K562 (cell line): Measurements from ENCODE around the gene GLIS1. TPM values are rescaled to one million over a fixed set of nuclear protein-coding genes. Genes with fewer than 3 reads are reported as not detected.

Experiments used
- ATAC-seq: fragments of 200-7000 bp; cut with Tn5 transposase; 3 replicates; pipeline ENCODE4 v1.9.1; 2020; ENCODE audit warnings: moderate library complexity
- BruUV-seq: library from RNA; stranded (reverse); fragments of 400-500 nt; replicated peaks from 2 replicates; lab custom pipeline; 2021; lab: Mats Ljungman, UMichigan
- CTCF ChIA-PET: fragments of 300-600 bp; formaldehyde crosslinking; extraction: SDS; loops from one replicate; lab custom pipeline; 2021; ENCODE audit warnings: low intra/inter-chr PET ratio; lab: Yijun Ruan, JAX
- POLR2A ChIA-PET: fragments of 300-600, 350-650 bp; sonication (Branson Sonifier 250); formaldehyde crosslinking; extraction: SDS; loops from one replicate; lab custom pipeline; 2021; ENCODE audit warnings: antibody characterized with exemption, inconsistent platforms; lab: Yijun Ruan, JAX
- DNase-seq, 4 experiments: peaks; one replicate each; pipeline versions ENCODE4 v3.0.0 to v3.0.0-alpha.2; 2011 to 2018; ENCODE audit warnings: low spot score in 3 of 4, mixed read lengths in 3 of 4; ENCODE audit errors: extremely low read depth in 1 of 4
- FAIRE-seq: peaks from 2 replicates; lab custom pipeline; 2011; peaks lifted over from hg19 to GRCh38; lab: Jason Lieb, UNC
- H2AFZ ChIP-seq: 2 replicates; pipeline ENCODE4 v1.6.0; 2011; ENCODE audit warnings: low read depth, low read length, control low read depth, inconsistent platforms
- H3K27ac ChIP-seq: fragments of 200-600 bp; 3 replicates; pipeline ENCODE4 v1.8.0; 2011; ENCODE audit warnings: low read depth, mild to moderate bottlenecking, control low read depth, inconsistent platforms, low read length, moderate library complexity, mixed read lengths; ENCODE audit errors: extremely low read depth
- H3K27me3 ChIP-seq, 2 experiments: fragments of 300-600 bp in 1 of 2; 2 replicates in 1 of 2; 3 replicates in 1 of 2; pipeline versions ENCODE4 v1.6.0 to v1.8.0; 2011; ENCODE audit warnings: inconsistent platforms in 2 of 2, low read length in 2 of 2, mild to moderate bottlenecking in 1 of 2, mixed read lengths in 1 of 2, moderate library complexity in 1 of 2; ENCODE audit not compliant: control insufficient read depth in 2 of 2, insufficient read depth in 2 of 2
- H3K36me3 ChIP-seq: fragments of 300-600 bp; 3 replicates; pipeline ENCODE4 v1.8.0; 2011; ENCODE audit warnings: mild to moderate bottlenecking, low read length, inconsistent platforms; ENCODE audit not compliant: control insufficient read depth, insufficient read depth
- H3K4me1 ChIP-seq, 2 experiments: fragments of 200-600 bp in 1 of 2; replicated peaks in 1 of 2; 2 replicates in 1 of 2; 3 replicates in 1 of 2; pipeline versions ENCODE4 v1.5.1 to v1.8.0; 2011; ENCODE audit warnings: inconsistent platforms in 2 of 2, low read length in 2 of 2, mild to moderate bottlenecking in 1 of 2, mixed read lengths in 1 of 2, moderate library complexity in 1 of 2; ENCODE audit not compliant: control insufficient read depth in 2 of 2, insufficient read depth in 2 of 2
- H3K4me2 ChIP-seq: 2 replicates; pipeline ENCODE4 v1.6.1; 2011; ENCODE audit warnings: low read length, control low read depth, inconsistent platforms, mixed read lengths; ENCODE audit not compliant: insufficient read depth
- H3K4me3 ChIP-seq: fragments of 200-600 bp; sonication (generic), shearing (Covaris generic); 2 replicates; pipeline ENCODE4 v1.5.1; 2016; ENCODE audit warnings: control low read depth, inconsistent platforms
- H3K79me2 ChIP-seq: fragments of 200-600 bp; 3 replicates; pipeline ENCODE4 v1.8.0; 2011; ENCODE audit warnings: low read length, inconsistent platforms; ENCODE audit not compliant: control insufficient read depth, insufficient read depth
- H3K9ac ChIP-seq, 2 experiments: 2 replicates each; pipeline versions ENCODE4 v1.6.0 to v1.6.1; 2011; ENCODE audit warnings: low read depth in 2 of 2, low read length in 2 of 2, control low read depth in 1 of 2, inconsistent platforms in 1 of 2, mild to moderate bottlenecking in 1 of 2, mixed read lengths in 1 of 2; ENCODE audit not compliant: insufficient read depth in 1 of 2
- H3K9me1 ChIP-seq: one replicate; pipeline ENCODE4 v1.6.0; 2011; ENCODE audit warnings: inconsistent platforms, mild to moderate bottlenecking, low read length, moderate library complexity; ENCODE audit not compliant: control insufficient read depth, insufficient read depth
- H3K9me3 ChIP-seq: replicated peaks from 2 replicates; pipeline ENCODE4 v1.5.1; 2011; ENCODE audit warnings: low read depth, low read length, inconsistent platforms; ENCODE audit not compliant: control insufficient read depth, insufficient read depth
- H4K20me1 ChIP-seq: replicated peaks from 2 replicates; pipeline ENCODE4 v1.6.1; 2011; ENCODE audit warnings: low read length, inconsistent platforms, mixed read lengths; ENCODE audit not compliant: control insufficient read depth, insufficient read depth
- ELF2 ChIP-seq: fragments of 250-450 bp; sonication (Bioruptor Pico); IDR thresholded peaks from 2 replicates; pipeline ENCODE4 v1.5.0; 2021; ENCODE audit warnings: mild to moderate bottlenecking
- ETV5 ChIP-seq: sonication (generic); formaldehyde crosslinking; IDR thresholded peaks from 2 replicates; pipeline ENCODE4 v1.4.0; 2020; ENCODE audit warnings: low read depth, mild to moderate bottlenecking, missing genetic modification reagents
- GABPB1 ChIP-seq: sonication (generic); formaldehyde crosslinking; IDR thresholded peaks from 2 replicates; pipeline ENCODE4 v1.8.0; 2022; ENCODE audit warnings: mild to moderate bottlenecking, missing genetic modification reagents
- GATA2 ChIP-seq: sonication (generic); formaldehyde crosslinking; IDR thresholded peaks from 2 replicates; pipeline ENCODE4 v1.4.0; 2020; ENCODE audit warnings: mild to moderate bottlenecking, missing genetic modification reagents
- HMG20B ChIP-seq: fragments of 250-450 bp; sonication (Bioruptor Pico); IDR thresholded peaks from 2 replicates; pipeline ENCODE4 v1.5.0; 2021; ENCODE audit warnings: mild to moderate bottlenecking
- JUN ChIP-seq, 2 experiments: sonication (generic) in 1 of 2; formaldehyde crosslinking in 1 of 2; IDR thresholded peaks; 2 replicates each; pipeline versions ENCODE4 v1.6.1 to v1.8.0; 2012 to 2022; ENCODE audit warnings: borderline replicate concordance in 2 of 2, mild to moderate bottlenecking in 2 of 2, improper control_type of control experiment in 1 of 2, low read depth in 1 of 2, low read length in 1 of 2, missing genetic modification reagents in 1 of 2
- JUND ChIP-seq, 2 experiments: IDR thresholded peaks; 2 replicates in 1 of 2; 3 replicates in 1 of 2; pipeline ENCODE4 v1.6.1; 2011; ENCODE audit warnings: borderline replicate concordance in 2 of 2, low read depth in 2 of 2, low read length in 2 of 2, improper control_type of control experiment in 1 of 2, missing biosample characterization in 1 of 2, missing genetic modification characterization in 1 of 2, missing genetic modification reagents in 1 of 2
- KLF16 ChIP-seq: IDR thresholded peaks from 2 replicates; pipeline ENCODE4 v1.6.1; 2016; ENCODE audit warnings: antibody characterized with exemption
- KLF6 ChIP-seq: fragments of 250-450 bp; sonication (Bioruptor Pico); IDR thresholded peaks from 2 replicates; pipeline ENCODE4 v1.4.0; 2020; ENCODE audit warnings: mild to moderate bottlenecking, moderate library complexity, borderline replicate concordance
- PPARD ChIP-seq: fragments of 250-450 bp; sonication (Bioruptor Pico); IDR thresholded peaks from 2 replicates; pipeline ENCODE4 v1.8.0; 2022; ENCODE audit warnings: inconsistent platforms, mild to moderate bottlenecking, moderate library complexity
- SMC3 ChIP-seq: conservative IDR thresholded peaks from 2 replicates; pipeline ENCODE4 v1.6.1; 2011; ENCODE audit warnings: low read depth, low read length, improper control_type of control experiment; ENCODE audit not compliant: insufficient read depth
- WHSC1 ChIP-seq: IDR thresholded peaks from one replicate; pipeline ENCODE4 v1.6.1; 2012; ENCODE audit warnings: low read length, control low read depth, inconsistent platforms
- XRCC5 ChIP-seq: fragments of 200-400 bp; formaldehyde crosslinking; IDR thresholded peaks from 2 replicates; pipeline ENCODE4 v1.6.1; 2017; ENCODE audit warnings: low read depth, mild to moderate bottlenecking, low read length
- WGBS: fragments of 100-300 bp; shearing (Covaris generic); methylation state at CpG from one replicate; pipeline ENCODE4 v1.1.6; 2016; ENCODE audit warnings: low coverage, mixed read lengths; ENCODE audit not compliant: insufficient coverage; ENCODE audit errors: missing lambda C conversion rate; 5-methylcytosine and 5-hydroxymethylcytosine counted together
- in situ Hi-C: fragments of 300-500 bp; cut with MboI; formaldehyde crosslinking; loops from 4 replicates; pipeline ENCODE4 v1.15.0; 2018; ENCODE audit warnings: inconsistent platforms, mixed read lengths
- intact Hi-C: fragments of 100-400 bp; cut with micrococcal nuclease; formaldehyde crosslinking; loops from 2 replicates; pipeline ENCODE4 v1.14.2; 2022
- polyA plus RNA-seq, 8 experiments: library from polyadenylated mRNA; depleted of rRNA in 4 of 8; stranded (reverse) in 5 of 8; unstranded in 3 of 8; fragments of >200 nt; fragmentation: Nextera tagmentation in 2 of 8; fragmentation: Illumina TruSeq in 1 of 8; extraction: Ambion mirVana in 2 of 8; extraction: Trizol in 1 of 8; gene quantifications; 2 replicates each; pipeline versions ENCODE4 v1.2.1 to v1.2.3, GENCODE V29; 2011 to 2014; ENCODE audit warnings: inconsistent platforms in 1 of 8, missing spikeins in 1 of 8
- total RNA-seq, 7 experiments: library from RNA; depleted of rRNA in 6 of 7; stranded (reverse); fragments of >200 nt in 6 of 7; fragmentation: Illumina TruSeq in 2 of 7; extraction: Trizol in 2 of 7; gene quantifications; 2 replicates each; pipeline versions ENCODE4 v1.2.1 to v1.2.3, GENCODE V29; 2011 to 2021; ENCODE audit warnings: low replicate concordance in 1 of 7

GLIS1 gene
- total and polyA plus RNA-seq, 9 of the 15 experiments (the other 6 are each of a cell fraction or from before 2014, with no cell fraction given) = not detected

GRCh38 chr1:53716150-53716549, 22.8 kb downstream of the GLIS1 start:
- TF ChIP-seq GABPB1 (CRISPR knock-in tag) (no peak), KLF16 (no peak)
- Histone ChIP-seq H3K27me3 (peaks cover 14 to 52% of the 10 kb centered on the region in 2 experiments), H3K4me3 (no peak overlapping the region), H3K9ac (no peak overlapping the region), H3K9me3 (no peaks in the 10 kb centered on the region), H3K4me1 (no peaks in the 10 kb centered on the region), H4K20me1 (no peaks in the 10 kb centered on the region; the same call in 1 of the 2 replicates), H3K27ac (no peak overlapping the region), H3K4me2 (no peak overlapping the region), H3K36me3 (no peaks in the 10 kb centered on the region), H3K79me2 (no peaks in the 10 kb centered on the region), H2AFZ (no peak overlapping the region), H3K9me1 (no peaks in the 10 kb centered on the region)
- no peak for DNase-seq
- intact Hi-C loops = no loop called here
- CTCF ChIA-PET = interaction anchor here (0.6 to 1.6 kb wide), 2 partner anchors 38 to 1095 kb away, joined by 3 to 8 read pairs; no protein-coding TSS in a partner anchor
- WGBS = 1% methylated on average over 5 of the region's 5 CpGs
- in situ Hi-C loops = no loop called here
- POLR2A ChIA-PET = interaction anchor here (0.6 to 1.6 kb wide), 6 partner anchors 8 to 308 kb away, joined by 3 to 5 read pairs (median 4); no protein-coding TSS in a partner anchor
- no peak for ATAC-seq
- BruUV-seq = no TSS peak
- no peak for FAIRE-seq

- Histone ChIP-seq H3K27ac (no peak overlapping the region), H3K36me3 (no peaks in the 10 kb centered on the region), H3K4me2 (no peak overlapping the region), H3K4me1 (no peaks in the 10 kb centered on the region), H3K9ac (no peak overlapping the region), H3K4me3 (no peak overlapping the region), H3K27me3 (peaks cover 19 to 58% of the 10 kb centered on the region in 2 experiments), H2AFZ (peak overlapping the region; percentile 56; the same call in 1 of the 2 replicates), H3K79me2 (no peaks in the 10 kb centered on the region), H3K9me1 (no peaks in the 10 kb centered on the region), H4K20me1 (no peaks in the 10 kb centered on the region; the same call in 1 of the 2 replicates), H3K9me3 (no peaks in the 10 kb centered on the region)
- POLR2A ChIA-PET = interaction anchor here (0.6 to 1.6 kb wide), 6 partner anchors 9 to 307 kb away, joined by 3 to 5 read pairs (median 4); no protein-coding TSS in a partner anchor
- WGBS = under 1% methylated on average over 11 of the region's 11 CpGs
- intact Hi-C loops = loop anchor here (1.0 kb wide), 1 partner anchor 39 kb away; no protein-coding TSS in a partner anchor
- in situ Hi-C loops = no loop called here
- BruUV-seq = no TSS peak
- DNase-seq (peak; percentile 51 to 67 (median 58)), ATAC-seq (peak; percentile 97), FAIRE-seq (peak; percentile 55)
- CTCF ChIA-PET = interaction anchor here (0.6 to 1.6 kb wide), 2 partner anchors 39 to 244 kb away, joined by 3 to 8 read pairs; no protein-coding TSS in a partner anchor
- no peak for TF ChIP-seq HMG20B (CRISPR knock-in tag)
- TF ChIP-seq SMC3 = peak; percentile 77
- TF ChIP-seq GATA2 (CRISPR knock-in tag) = no peak
- TF ChIP-seq JUN (IDR thresholded peaks at IDR 0.05; ENCODE audit: borderline replicate concordance, low read depth, low read length) = no peak
- TF ChIP-seq JUN (CRISPR knock-in tag; IDR thresholded peaks at IDR 0.05; ENCODE audit: borderline replicate concordance) = no peak
- no peak for TF ChIP-seq KLF6 (CRISPR knock-in tag)
- TF ChIP-seq ETV5 (CRISPR knock-in tag) = no peak
- TF ChIP-seq ELF2 (CRISPR knock-in tag) = no peak
- 0 out of 2 replicates have a peak, but pooled peaks have one; percentile 23 for TF ChIP-seq JUND (IDR thresholded peaks at IDR 0.05; ENCODE audit: borderline replicate concordance, low read depth, low read length)
- TF ChIP-seq JUND (tag; IDR thresholded peaks at IDR 0.05; ENCODE audit: borderline replicate concordance, low read depth, low read length) = no peak; the same call in 2 of the 3 replicates
- no peak for TF ChIP-seq PPARD (CRISPR knock-in tag)
- TF ChIP-seq XRCC5 = peak; percentile 43; the same call in 1 of the 2 replicates
- TF ChIP-seq WHSC1 = no peak
Measured at GRCh38 chr1:53715478-53715877, 23.5 kb downstream of the GLIS1 start.
